Stimulated activated CD4-positive, alpha-beta T cell treated with anti-CD3 and anti-CD28 coated beads, Interleukin-4, amount 100 ng/mL, for 24 hours (primary cell): ENCODE measurements around the gene PORCN.
"Not testable (repeated sequence)": the region's sequence is repeated elsewhere in the genome, so short reads cannot be mapped to it uniquely, and the experiment has no call there.

Source experiments
- DNase-seq: peaks from one replicate; pipeline ENCODE4 v3.0.0-alpha.2; 2020

PORCN gene

DNA sequence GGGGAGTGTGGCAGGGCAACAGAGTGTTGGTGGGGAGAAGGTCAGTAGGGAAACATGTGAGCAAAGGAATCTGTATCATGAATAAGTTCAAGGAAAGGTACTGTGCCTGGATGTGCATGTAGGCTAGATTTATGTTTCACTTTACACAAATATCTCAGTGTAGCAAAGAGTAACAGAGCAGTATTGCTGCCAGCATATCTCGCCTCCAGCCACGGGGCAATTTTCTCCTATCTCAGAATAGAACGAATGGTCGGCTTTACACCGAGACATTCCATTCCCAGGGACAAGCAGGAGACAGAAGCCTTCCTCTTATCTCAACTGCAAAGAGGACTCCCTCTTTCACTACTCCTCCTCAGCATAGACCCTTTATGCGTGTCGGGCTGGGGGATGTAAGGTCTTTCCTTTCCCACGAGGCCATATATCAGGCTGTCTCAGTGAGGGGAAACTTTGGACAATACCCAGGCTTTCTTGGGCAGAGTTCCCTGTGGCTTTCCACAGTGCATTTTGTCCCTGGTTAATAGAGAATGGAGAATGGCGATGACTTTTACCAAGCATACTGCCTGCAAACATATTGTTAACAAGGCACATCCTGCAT lies 47.0 kb downstream of the PORCN start:
- DNase-seq: not testable (repeated sequence)

DNA sequence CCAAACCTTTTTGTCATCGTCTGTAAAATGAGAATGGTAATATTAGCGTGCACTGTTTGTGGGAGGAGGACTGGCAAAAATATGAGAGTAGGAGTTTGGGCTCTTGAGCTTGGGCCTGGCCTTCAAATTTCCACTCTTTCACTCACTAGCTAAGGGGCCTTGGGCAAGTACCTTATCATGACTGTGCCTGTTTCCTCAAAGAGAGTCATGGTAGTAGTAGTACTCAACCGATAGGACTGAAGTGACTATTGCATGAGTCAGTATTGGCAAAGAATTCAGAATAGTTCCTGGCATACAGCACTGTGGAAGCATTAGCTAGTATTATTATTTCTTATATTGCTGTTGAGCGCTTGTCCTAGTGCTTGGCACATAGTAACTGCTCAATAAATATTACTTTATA lies 49.5 kb downstream of the PORCN start:
- DNase-seq: no peak

DNA sequence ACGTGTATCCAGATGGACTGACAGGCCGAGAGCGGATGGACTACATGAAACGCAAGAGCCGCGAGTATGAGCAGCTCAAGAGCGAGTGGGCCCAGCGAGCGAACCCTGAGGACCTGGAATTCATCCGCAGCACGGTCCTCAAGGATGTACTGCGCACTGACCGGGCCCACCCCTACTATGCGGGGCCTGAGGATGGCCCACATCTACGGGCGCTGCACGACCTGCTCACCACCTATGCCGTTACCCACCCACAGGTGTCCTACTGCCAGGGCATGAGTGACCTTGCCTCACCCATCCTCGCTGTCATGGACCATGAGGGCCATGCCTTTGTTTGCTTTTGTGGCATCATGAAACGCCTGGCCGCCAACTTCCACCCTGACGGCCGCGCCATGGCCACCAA lies 50.8 kb downstream of the PORCN start:
- DNase-seq: no peak

DNA sequence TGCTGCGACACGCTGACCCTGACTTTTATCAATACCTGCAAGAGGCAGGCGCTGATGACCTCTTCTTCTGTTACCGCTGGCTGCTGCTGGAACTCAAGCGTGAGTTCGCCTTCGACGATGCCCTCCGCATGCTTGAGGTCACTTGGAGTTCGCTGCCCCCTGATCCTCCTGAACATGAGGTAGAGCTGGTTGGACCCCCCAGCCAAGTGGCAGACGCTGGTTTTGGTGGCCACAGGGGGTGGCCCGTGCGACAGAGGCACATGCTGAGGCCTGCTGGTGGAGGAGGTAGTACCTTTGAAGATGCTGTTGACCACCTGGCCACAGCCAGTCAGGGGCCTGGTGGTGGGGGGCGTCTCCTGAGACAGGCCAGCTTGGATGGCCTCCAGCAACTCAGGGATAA lies 51.3 kb downstream of the PORCN start:
- DNase-seq: no peak

DNA sequence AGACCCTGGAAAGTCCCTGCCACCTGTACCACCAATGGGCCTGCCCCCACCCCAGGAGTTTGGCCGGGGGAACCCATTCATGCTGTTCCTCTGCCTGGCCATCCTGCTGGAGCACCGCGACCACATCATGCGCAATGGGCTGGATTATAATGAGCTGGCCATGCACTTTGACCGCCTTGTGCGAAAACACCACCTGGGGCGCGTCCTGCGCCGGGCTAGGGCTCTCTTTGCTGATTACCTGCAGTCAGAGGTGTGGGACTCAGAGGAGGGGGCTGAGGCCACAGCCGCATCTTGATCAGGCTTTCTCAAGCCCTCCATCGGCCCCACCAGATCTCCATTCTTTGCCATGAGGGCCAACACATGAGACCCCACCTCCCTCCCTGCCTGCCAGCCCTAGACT lies 51.9 kb downstream of the PORCN start:
- no peak for DNase-seq

DNA sequence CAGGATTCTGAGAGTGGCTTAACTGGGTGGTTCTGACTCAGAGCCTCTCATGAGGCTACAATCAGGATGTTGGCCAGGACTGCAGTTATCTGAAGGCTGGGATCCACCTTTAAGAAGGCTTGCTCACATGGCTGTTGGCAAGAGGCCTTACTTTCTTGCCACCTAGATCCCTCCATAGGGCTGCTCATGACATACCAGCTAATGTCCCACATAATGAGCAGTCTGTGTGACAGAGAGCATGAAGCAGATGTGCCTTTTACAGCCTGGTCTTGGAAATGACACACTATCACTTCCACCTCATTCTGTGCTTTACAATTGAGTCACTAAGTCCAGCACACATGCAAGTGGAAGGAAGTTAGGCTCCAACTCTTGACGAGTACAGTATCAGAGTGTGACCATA lies 61.2 kb downstream of the PORCN start:
- DNase-seq: peak; percentile 4
